Sigmoid colon (tissue), 7 donors: ENCODE data around the gene GATA5. TPM values are rescaled to one million over a fixed set of nuclear protein-coding genes. Genes with fewer than 3 reads are reported as not detected.

Source experiments
- DNase-seq: peaks from one replicate; pipeline ENCODE4 v3.0.0-alpha.2; 2019
- H3K27ac ChIP-seq, 4 donors: fragments of 200-600 bp; sonication (generic); one replicate each; pipeline ENCODE4 v1.5.1; 2016 to 2019; ENCODE audit warnings: mild to moderate bottlenecking in 1 of 4
- H3K27me3 ChIP-seq, 3 donors: fragments of 200-600 bp; sonication (generic); one replicate each; pipeline ENCODE4 v1.5.1; 2019; ENCODE audit warnings: mild to moderate bottlenecking in 1 of 3
- H3K36me3 ChIP-seq, 4 donors: fragments of 200-600 bp; sonication (generic); one replicate each; pipeline ENCODE4 v1.5.1; 2016 to 2019
- H3K4me1 ChIP-seq, 4 donors: fragments of 200-600 bp; sonication (generic); one replicate each; pipeline ENCODE4 v1.5.1; 2017 to 2019
- H3K4me3 ChIP-seq, 4 donors: fragments of 200-600 bp; sonication (generic); one replicate each; pipeline ENCODE4 v1.5.1; 2017 to 2019; ENCODE audit warnings: mild to moderate bottlenecking in 2 of 4, moderate library complexity in 1 of 4
- H3K9me3 ChIP-seq, 4 donors: fragments of 200-600 bp in 3 of 4; sonication (generic) in 3 of 4; one replicate each; pipeline versions ENCODE4 v1.5.1 to v1.6.1; 2013 to 2019
- EP300 ChIP-seq, 4 donors: sonication (generic); formaldehyde crosslinking; IDR thresholded peaks; one replicate each; pipeline ENCODE4 v1.6.1; 2017; ENCODE audit warnings: antibody characterized with exemption in 4 of 4
- POLR2A ChIP-seq, 2 donors: fragments of 450-650 bp; IDR thresholded peaks; one replicate each; pipeline ENCODE4 v1.6.1; 2016; ENCODE audit warnings: antibody characterized with exemption in 2 of 2, mild to moderate bottlenecking in 2 of 2, moderate library complexity in 2 of 2
- POLR2AphosphoS5 ChIP-seq, 4 donors: sonication (generic); formaldehyde crosslinking; IDR thresholded peaks; one replicate each; pipeline ENCODE4 v1.6.1; 2017; ENCODE audit warnings: antibody characterized with exemption in 4 of 4
- WGBS, 2 donors: extraction: QIAGEN DNeasy Blood & Tissue Kit; methylation state at CpG; one replicate each; pipeline ENCODE4 v1.1.7; 2013; 5-methylcytosine and 5-hydroxymethylcytosine counted together
- intact Hi-C: fragments of 100-400 bp; cut with DNase I; formaldehyde crosslinking; loops from one replicate; pipeline ENCODE4 v1.15.1; 2023
- polyA plus RNA-seq, 3 donors: library from polyadenylated mRNA; stranded (reverse); fragments of 200-250 nt; gene quantifications; one replicate each; pipeline ENCODE4 v1.2.3, GENCODE V29; 2013
- total RNA-seq, 4 donors: library from RNA; depleted of rRNA; stranded (reverse); fragments of >200 nt; gene quantifications; one replicate each; pipeline ENCODE4 v1.1.0, GENCODE V29; 2016
- TF ChIP-seq, protein P1 (sequence below), 4 experiments: fragments of 450-650 bp in 3 of 4; fragments of 200-600 bp in 1 of 4; IDR thresholded peaks; one replicate each; pipeline ENCODE4 v1.5.1; 2016 to 2019; ENCODE audit warnings: antibody characterized with exemption in 4 of 4, mild to moderate bottlenecking in 3 of 4, moderate library complexity in 2 of 4
- donor health status: healthy with polysubstance abuse.
- donor health status: Bipolar disorder and iron deficiency.
- donor health status: healthy.

Gene GATA5
- total and polyA plus RNA-seq, 7 donors = 0.03 to 0.36 TPM; not detected in 5

DNA sequence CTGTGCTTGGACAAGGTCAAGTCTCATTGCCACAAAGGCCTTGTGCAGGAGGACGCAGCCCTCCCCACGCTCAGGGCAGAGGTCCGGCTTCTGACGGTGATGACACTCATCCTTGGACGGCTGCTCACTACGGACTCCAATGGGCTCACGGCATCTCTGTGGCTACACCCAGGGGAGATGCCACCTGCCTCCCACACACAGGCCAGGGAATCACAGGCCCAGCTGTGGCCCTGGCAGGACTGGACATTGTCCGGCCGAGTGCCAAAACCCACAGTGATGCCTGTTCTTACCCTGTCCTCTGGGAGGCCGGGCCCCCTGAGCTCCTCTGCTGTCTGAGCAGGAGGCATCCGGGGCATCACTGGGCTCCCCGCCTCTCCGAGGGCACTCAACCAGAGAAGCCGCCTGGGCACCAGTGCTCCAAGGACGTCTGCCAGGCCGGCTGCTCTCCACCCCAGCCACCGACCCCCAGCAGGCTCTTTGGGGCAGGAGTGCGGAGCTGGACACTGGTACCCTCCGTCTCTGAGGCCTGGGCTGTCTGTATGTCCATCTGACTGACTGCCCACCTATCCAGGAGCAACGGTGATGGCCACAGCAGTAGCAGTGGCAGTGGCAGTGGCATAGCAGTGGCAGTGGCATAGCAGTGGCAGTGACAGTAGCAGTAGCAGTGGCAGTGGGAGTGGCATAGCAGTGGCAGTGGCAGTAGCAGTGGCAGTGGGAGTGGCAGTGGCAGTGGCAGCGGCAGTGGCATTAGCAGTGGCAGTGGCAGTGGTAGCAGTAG is 50.3 kb downstream of the GATA5 start:
- Histone ChIP-seq H3K27me3 (peaks cover 0 to 15% (median 7%) of the 10 kb centered on the region in 3 donors), H3K9me3 (no peaks in the 10 kb centered on the region), H3K36me3 (no peaks in the 10 kb centered on the region), H3K27ac (no peak overlapping the region), H3K4me1 (no peaks in the 10 kb centered on the region), H3K4me3 (no peak overlapping the region)
- 92% methylated on average over 21 of the region's 21 CpGs for WGBS, 2 donors
- no peak for DNase-seq
- TF ChIP-seq EP300 (IDR thresholded peaks at IDR 0.05) (no peak), POLR2A (IDR thresholded peaks at IDR 0.05) (no peak), POLR2AphosphoS5 (IDR thresholded peaks at IDR 0.05) (no peak)
- TF ChIP-seq, protein P1, sequence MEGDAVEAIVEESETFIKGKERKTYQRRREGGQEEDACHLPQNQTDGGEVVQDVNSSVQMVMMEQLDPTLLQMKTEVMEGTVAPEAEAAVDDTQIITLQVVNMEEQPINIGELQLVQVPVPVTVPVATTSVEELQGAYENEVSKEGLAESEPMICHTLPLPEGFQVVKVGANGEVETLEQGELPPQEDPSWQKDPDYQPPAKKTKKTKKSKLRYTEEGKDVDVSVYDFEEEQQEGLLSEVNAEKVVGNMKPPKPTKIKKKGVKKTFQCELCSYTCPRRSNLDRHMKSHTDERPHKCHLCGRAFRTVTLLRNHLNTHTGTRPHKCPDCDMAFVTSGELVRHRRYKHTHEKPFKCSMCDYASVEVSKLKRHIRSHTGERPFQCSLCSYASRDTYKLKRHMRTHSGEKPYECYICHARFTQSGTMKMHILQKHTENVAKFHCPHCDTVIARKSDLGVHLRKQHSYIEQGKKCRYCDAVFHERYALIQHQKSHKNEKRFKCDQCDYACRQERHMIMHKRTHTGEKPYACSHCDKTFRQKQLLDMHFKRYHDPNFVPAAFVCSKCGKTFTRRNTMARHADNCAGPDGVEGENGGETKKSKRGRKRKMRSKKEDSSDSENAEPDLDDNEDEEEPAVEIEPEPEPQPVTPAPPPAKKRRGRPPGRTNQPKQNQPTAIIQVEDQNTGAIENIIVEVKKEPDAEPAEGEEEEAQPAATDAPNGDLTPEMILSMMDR (IDR thresholded peaks at IDR 0.05) = no peak
- intact Hi-C loops = no loop called here

DNA sequence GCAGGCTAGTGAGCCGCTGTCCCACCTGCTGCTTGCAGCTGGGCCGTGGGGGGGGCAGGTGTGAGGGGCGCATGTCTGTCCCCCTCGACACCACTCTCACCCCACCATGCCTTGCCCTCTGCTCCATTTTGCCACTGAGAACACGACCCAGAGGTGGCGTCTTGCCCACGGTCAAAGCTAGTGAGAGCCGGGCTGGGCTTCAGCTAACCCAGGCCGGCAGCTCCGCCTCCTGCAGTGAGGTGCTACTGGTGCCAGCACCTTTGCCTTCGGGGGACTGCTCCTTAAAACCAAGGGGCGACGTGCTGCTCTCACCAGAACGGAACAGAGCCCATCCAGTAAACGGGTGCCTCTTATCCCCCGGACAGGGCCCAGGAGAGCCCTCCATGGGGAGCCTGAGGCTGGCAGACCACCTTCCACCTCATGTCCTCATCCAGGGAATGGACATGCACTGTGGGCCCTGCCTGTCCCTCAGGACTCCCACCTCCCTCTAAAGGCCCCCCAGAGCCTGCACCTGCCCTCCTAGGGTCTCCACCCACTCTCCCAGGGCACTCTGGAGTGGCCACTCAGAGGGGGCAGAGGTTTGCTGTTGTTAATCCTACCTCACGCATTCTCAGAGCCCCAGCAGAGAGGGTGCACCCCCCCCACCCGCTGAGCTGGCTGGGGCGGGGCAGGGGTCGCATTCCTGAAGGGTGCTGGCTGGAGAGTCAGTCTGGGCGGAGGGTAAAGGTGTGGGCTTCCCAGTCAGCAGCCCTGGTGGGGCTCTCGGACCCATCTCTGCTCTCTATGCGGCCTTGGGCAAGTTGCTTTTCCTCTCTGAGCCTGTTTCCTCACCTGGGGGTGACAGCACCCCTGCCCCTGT is 51.3 kb downstream of the GATA5 start:
- Histone ChIP-seq H3K4me1 (no peaks in the 10 kb centered on the region), H3K27ac (no peak overlapping the region), H3K4me3 (no peak overlapping the region), H3K9me3 (no peaks in the 10 kb centered on the region), H3K27me3 (peaks cover 0 to 15% (median 7%) of the 10 kb centered on the region in 3 donors), H3K36me3 (no peaks in the 10 kb centered on the region)
- no peak for TF ChIP-seq POLR2AphosphoS5 (IDR thresholded peaks at IDR 0.05)
- TF ChIP-seq EP300 (IDR thresholded peaks at IDR 0.05) = no peak
- 74 to 78% methylated on average over 23 of the region's 23 CpGs for WGBS, 2 donors
- intact Hi-C loops = no loop called here
- no peak for DNase-seq

DNA sequence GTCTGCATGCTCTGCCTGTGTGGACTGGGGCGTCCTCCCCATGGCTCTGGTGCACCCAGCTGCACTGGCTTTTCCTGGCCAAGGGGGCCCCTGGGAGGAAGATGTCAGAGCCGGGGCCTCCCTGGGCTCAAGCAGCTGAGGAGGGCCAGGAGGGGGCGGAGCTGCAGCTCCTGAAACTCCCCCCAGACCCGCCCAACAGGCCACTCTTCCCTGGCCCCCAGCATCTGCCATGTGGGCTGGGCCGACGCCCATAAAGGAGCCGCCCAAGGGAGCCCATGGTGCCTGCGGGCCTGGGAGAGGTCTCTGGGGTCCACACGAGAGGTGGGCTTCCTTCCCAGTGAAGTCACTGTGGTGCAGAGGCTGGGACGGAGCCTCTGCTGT is 52.5 kb downstream of the GATA5 start:
- Histone ChIP-seq H3K27me3 (peaks cover 0 to 15% (median 7%) of the 10 kb centered on the region in 3 donors), H3K36me3 (no peaks in the 10 kb centered on the region), H3K9me3 (no peaks in the 10 kb centered on the region), H3K4me1 (no peaks in the 10 kb centered on the region), H3K4me3 (no peak overlapping the region), H3K27ac (no peak overlapping the region)
- intact Hi-C loops = no loop called here
- WGBS, 2 donors = 54 to 56% methylated on average over 10 of the region's 10 CpGs
- TF ChIP-seq POLR2AphosphoS5 (IDR thresholded peaks at IDR 0.05) (no peak), EP300 (IDR thresholded peaks at IDR 0.05) (no peak), POLR2A (IDR thresholded peaks at IDR 0.05) (no peak)
- TF ChIP-seq, protein P1 (IDR thresholded peaks at IDR 0.05) = no peak
- DNase-seq = no peak

DNA sequence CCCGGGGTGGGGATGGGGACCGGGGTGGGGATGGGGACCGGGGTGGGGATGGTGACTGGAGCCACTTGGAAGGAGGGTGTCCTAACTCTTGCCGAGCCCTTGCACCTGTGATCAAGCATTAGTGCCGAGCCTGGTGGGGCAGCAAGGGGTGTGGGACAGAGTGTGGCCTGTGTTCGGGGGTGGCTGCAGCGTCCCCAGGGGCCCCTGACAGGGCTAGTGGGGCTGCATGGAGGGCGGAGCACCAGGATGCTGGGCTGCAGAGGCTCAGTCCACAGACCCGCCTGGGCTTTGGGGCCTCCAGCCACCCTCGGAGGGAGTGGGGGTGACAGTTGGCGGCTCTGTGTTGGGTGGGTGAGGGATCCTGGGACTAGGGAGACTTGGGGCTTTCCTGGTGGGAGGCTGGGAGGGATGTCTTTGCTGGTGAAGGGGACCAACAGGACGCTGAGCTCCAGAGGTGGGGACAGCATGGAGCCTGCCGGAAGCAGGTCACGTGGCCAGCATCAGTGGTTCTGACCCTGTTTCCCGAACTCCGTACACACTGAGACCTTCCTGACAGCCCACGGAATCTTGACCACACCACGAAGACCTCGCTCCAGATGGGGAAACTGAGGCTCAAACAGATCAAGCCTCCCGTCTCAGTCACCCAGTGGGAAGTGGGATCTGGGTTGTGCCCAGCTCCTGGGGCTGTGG is 53.0 kb downstream of the GATA5 start:
- no peak for DNase-seq
- no peak for TF ChIP-seq POLR2A (IDR thresholded peaks at IDR 0.05)
- no peak for TF ChIP-seq POLR2AphosphoS5 (IDR thresholded peaks at IDR 0.05)
- TF ChIP-seq, protein P1 (IDR thresholded peaks at IDR 0.05) = no peak
- no peak for TF ChIP-seq EP300 (IDR thresholded peaks at IDR 0.05)
- H3K4me1 ChIP-seq = no peaks in the 10 kb centered on the region
- H3K36me3 ChIP-seq = no peaks in the 10 kb centered on the region
- H3K27me3 ChIP-seq = peaks cover 0 to 15% (median 7%) of the 10 kb centered on the region in 3 donors
- H3K4me3 ChIP-seq = no peak overlapping the region
- intact Hi-C loops = no loop called here
- H3K27ac ChIP-seq = no peak overlapping the region
- no peaks in the 10 kb centered on the region for H3K9me3 ChIP-seq
- WGBS, 2 donors = 86 to 87% methylated on average over 20 of the region's 20 CpGs

DNA sequence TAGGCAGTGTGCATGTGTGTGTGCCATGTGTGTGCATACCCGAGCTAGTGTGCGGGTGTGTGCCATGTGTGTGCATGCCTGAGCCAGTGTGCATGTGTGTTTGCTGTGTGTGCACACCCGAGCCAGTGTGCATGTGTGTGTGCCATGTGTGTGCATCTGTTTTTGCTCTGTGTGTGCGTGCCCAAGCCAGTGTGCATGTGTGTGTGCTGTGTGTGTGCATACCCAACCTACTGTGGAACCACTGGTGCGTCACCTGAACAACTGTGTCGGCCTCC is 54.1 kb downstream of the GATA5 start:
- intact Hi-C loops = no loop called here
- Histone ChIP-seq H3K27ac (no peak overlapping the region), H3K36me3 (no peaks in the 10 kb centered on the region), H3K4me3 (no peak overlapping the region), H3K4me1 (no peaks in the 10 kb centered on the region), H3K27me3 (peaks cover 0 to 22% (median 7%) of the 10 kb centered on the region in 3 donors), H3K9me3 (no peaks in the 10 kb centered on the region)
- no peak for TF ChIP-seq POLR2AphosphoS5 (IDR thresholded peaks at IDR 0.05)
- 86 to 87% methylated on average over 6 of the region's 6 CpGs for WGBS, 2 donors
- no peak for DNase-seq
